HL-60 (cell line): ENCODE data around the gene LLCFC1.

Source experiments
- DNase-seq, 2 experiments: peaks; one replicate each; pipeline ENCODE4 v3.0.0-alpha.2; 2010 to 2020; ENCODE audit warnings: low read depth in 1 of 2, low spot score in 1 of 2
- H3K27ac ChIP-seq: fragments of 250-450 bp; sonication (Bioruptor Pico); replicated peaks from 2 replicates; pipeline ENCODE4 v1.5.1; 2020; ENCODE audit warnings: mild to moderate bottlenecking, moderate library complexity
- H3K27me3 ChIP-seq: fragments of 250-450 bp; sonication (Bioruptor Pico); 2 replicates; pipeline ENCODE4 v1.5.1; 2021; ENCODE audit warnings: mild to moderate bottlenecking, moderate library complexity; ENCODE audit not compliant: insufficient read depth, poor library complexity, severe bottlenecking
- H3K4me3 ChIP-seq: replicated peaks from 2 replicates; pipeline ENCODE4 v1.5.1; 2011; ENCODE audit warnings: mild to moderate bottlenecking, control low read depth, low read length; ENCODE audit not compliant: insufficient read depth
- CTCF ChIP-seq: IDR thresholded peaks from one replicate; pipeline ENCODE4 v1.5.1; 2011; ENCODE audit warnings: low read length, control low read depth, inconsistent platforms; ENCODE audit not compliant: insufficient read depth
- GABPA ChIP-seq: IDR thresholded peaks from 2 replicates; pipeline ENCODE4 v1.6.1; 2012; ENCODE audit warnings: low read depth
- POLR2AphosphoS5 ChIP-seq: IDR thresholded peaks from 2 replicates; pipeline ENCODE4 v1.6.1; 2012; ENCODE audit warnings: low read depth
- REST ChIP-seq: IDR thresholded peaks from 2 replicates; pipeline ENCODE4 v1.6.1; 2012; ENCODE audit warnings: low read depth; ENCODE audit not compliant: insufficient replicate concordance
- SPI1 ChIP-seq: IDR thresholded peaks from 2 replicates; pipeline ENCODE4 v1.6.1; 2012; ENCODE audit warnings: low read depth, mild to moderate bottlenecking, borderline replicate concordance

The LLCFC1 gene

DNA sequence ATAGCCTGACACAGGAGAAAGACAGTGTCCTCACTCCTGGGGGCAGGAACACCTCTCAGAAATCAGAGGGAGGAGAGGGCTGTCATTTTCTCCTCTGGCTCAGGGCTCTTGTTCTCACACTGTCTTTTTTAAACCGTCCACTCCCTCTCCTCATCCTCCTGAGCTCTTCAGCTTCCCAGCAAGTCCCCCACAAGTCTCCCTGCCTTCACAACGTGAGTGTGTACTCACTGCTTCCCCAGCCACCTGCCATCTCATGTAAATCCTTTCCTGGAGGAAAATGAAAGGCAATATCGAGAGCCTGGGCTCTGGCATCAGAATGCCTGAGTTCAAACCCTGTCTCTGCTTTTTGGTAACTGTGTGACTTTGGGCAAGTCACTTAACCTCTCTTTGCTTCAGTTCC is 5.7 kb downstream of the LLCFC1 start:
- no peak for DNase-seq
- TF ChIP-seq SPI1: no peak
- TF ChIP-seq CTCF: no peak
- TF ChIP-seq REST: no peak
- TF ChIP-seq GABPA: no peak
- no peak for TF ChIP-seq POLR2AphosphoS5
- Histone ChIP-seq H3K27ac (no peak overlapping the region), H3K4me3 (no peak overlapping the region), H3K27me3 (no peaks in the 10 kb centered on the region)

DNA sequence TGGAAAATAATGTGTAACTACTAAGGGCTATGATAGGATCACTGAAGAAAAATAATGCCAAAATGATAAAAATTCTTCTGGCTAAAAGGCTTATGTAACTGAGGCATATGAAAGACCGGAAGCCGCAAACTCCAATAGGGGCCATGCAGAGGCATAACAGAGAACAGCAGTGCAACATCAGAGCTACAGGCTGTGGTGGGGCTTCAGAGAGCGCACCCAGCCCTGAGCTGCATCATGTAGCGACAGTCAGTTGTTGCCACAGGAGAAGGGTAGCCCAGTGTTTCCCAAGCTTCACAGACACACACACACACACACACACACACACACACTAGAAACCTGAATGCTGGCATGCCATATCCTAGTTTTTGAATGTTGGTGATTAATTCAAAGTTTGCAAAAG is 9.3 kb downstream of the LLCFC1 start:
- no peak overlapping the region for H3K4me3 ChIP-seq
- no peak for DNase-seq
- TF ChIP-seq REST (no peak), POLR2AphosphoS5 (no peak), SPI1 (no peak), CTCF (no peak)
- no peaks in the 10 kb centered on the region for H3K27me3 ChIP-seq
- no peak overlapping the region for H3K27ac ChIP-seq

- H3K27ac ChIP-seq: no peak overlapping the region
Measured at GRCh38 chr7:142950235-142950634, 11.0 kb downstream of the LLCFC1 start.

More at GRCh38 chr7:142950235-142950634, 11.0 kb downstream of the LLCFC1 start:
- TF ChIP-seq POLR2AphosphoS5: no peak
- TF ChIP-seq REST: no peak
- TF ChIP-seq SPI1: no peak
- TF ChIP-seq CTCF: no peak
- no peak for TF ChIP-seq GABPA
- no peak overlapping the region for H3K4me3 ChIP-seq
- DNase-seq: no peak
- no peaks in the 10 kb centered on the region for H3K27me3 ChIP-seq
